ENCODE measurements around the gene CLCN1.

The CLCN1 gene

GRCh38 chr7:143331179-143331801 lies 15.4 kb downstream of the CLCN1 start:
- Histone ChIP-seq H2AFZ (ENCODE audit: low read depth) (no peak overlapping the region), H3K4me3 (IDR thresholded peaks at IDR 0.05; ENCODE audit: insufficient read depth, low read depth, low read length) (no peak overlapping the region), H3K27me3 (ENCODE audit: insufficient read depth, low read depth) (no peaks in the 10 kb centered on the region), H3K4me1 (ENCODE audit: low read depth, poor library complexity, severe bottlenecking) (no peaks in the 10 kb centered on the region), H3K27ac (no peak overlapping the region), H3K36me3 (ENCODE audit: insufficient read depth) (no peaks in the 10 kb centered on the region), H4K20me1 (ENCODE audit: insufficient read depth) (no peaks in the 10 kb centered on the region), H3K9ac (no peak overlapping the region), H3K79me2 (ENCODE audit: insufficient read depth, low read depth) (no peaks in the 10 kb centered on the region), H3K4me2 (no peak overlapping the region)
- no peak for TF ChIP-seq CTCF (conservative IDR thresholded peaks at IDR 0.05; ENCODE audit: low read depth, low read length)

- Histone ChIP-seq H3K36me3 (ENCODE audit: insufficient read depth) (no peaks in the 10 kb centered on the region), H3K27me3 (ENCODE audit: insufficient read depth, low read depth) (no peaks in the 10 kb centered on the region), H4K20me1 (ENCODE audit: insufficient read depth) (no peaks in the 10 kb centered on the region), H2AFZ (ENCODE audit: low read depth) (no peak overlapping the region), H3K79me2 (ENCODE audit: insufficient read depth, low read depth) (no peaks in the 10 kb centered on the region), H3K4me3 (IDR thresholded peaks at IDR 0.05; ENCODE audit: insufficient read depth, low read depth, low read length) (no peak overlapping the region), H3K9ac (no peak overlapping the region), H3K4me2 (no peak overlapping the region), H3K27ac (no peak overlapping the region), H3K4me1 (ENCODE audit: low read depth, poor library complexity, severe bottlenecking) (no peaks in the 10 kb centered on the region)
- no peak for TF ChIP-seq CTCF (conservative IDR thresholded peaks at IDR 0.05; ENCODE audit: low read depth, low read length)
These were observed 18.3 kb downstream of the CLCN1 start for GRCh38 chr7:143334244-143334643.

- Histone ChIP-seq H3K4me2 (no peak overlapping the region), H3K36me3 (ENCODE audit: insufficient read depth) (no peaks in the 10 kb centered on the region), H3K27me3 (ENCODE audit: insufficient read depth, low read depth) (no peaks in the 10 kb centered on the region), H2AFZ (ENCODE audit: low read depth) (no peak overlapping the region), H3K9ac (no peak overlapping the region), H3K4me3 (IDR thresholded peaks at IDR 0.05; ENCODE audit: insufficient read depth, low read depth, low read length) (no peak overlapping the region), H3K27ac (no peak overlapping the region), H4K20me1 (ENCODE audit: insufficient read depth) (no peaks in the 10 kb centered on the region), H3K79me2 (ENCODE audit: insufficient read depth, low read depth) (no peaks in the 10 kb centered on the region), H3K4me1 (ENCODE audit: low read depth, poor library complexity, severe bottlenecking) (no peaks in the 10 kb centered on the region)
- TF ChIP-seq CTCF (conservative IDR thresholded peaks at IDR 0.05; ENCODE audit: low read depth, low read length) = no peak
These were observed 21.3 kb downstream of the CLCN1 start for GRCh38 chr7:143337216-143337615.

- no peak for TF ChIP-seq CTCF (conservative IDR thresholded peaks at IDR 0.05; ENCODE audit: low read depth, low read length)
- no peak overlapping the region for H3K4me3 ChIP-seq (IDR thresholded peaks at IDR 0.05; ENCODE audit: insufficient read depth, low read depth, low read length)
- no peaks in the 10 kb centered on the region for H3K79me2 ChIP-seq (ENCODE audit: insufficient read depth, low read depth)
- H3K27me3 ChIP-seq (ENCODE audit: insufficient read depth, low read depth) = no peaks in the 10 kb centered on the region
- no peak overlapping the region for H3K27ac ChIP-seq
- H3K4me2 ChIP-seq = no peak overlapping the region
- no peaks in the 10 kb centered on the region for H4K20me1 ChIP-seq (ENCODE audit: insufficient read depth)
- no peaks in the 10 kb centered on the region for H3K4me1 ChIP-seq (ENCODE audit: low read depth, poor library complexity, severe bottlenecking)
- no peaks in the 10 kb centered on the region for H3K36me3 ChIP-seq (ENCODE audit: insufficient read depth)
- no peak overlapping the region for H3K9ac ChIP-seq
- no peak overlapping the region for H2AFZ ChIP-seq (ENCODE audit: low read depth)
These were observed 25.9 kb downstream of the CLCN1 start for GRCh38 chr7:143341842-143342241.
